K562 (cell line): ENCODE results near the gene B2M. TPM values are rescaled to one million over a fixed set of nuclear protein-coding genes. Genes with fewer than 3 reads are reported as not detected.

ENCODE experiments used
- CEBPB ChIP-seq: fragments of 450-650 bp; IDR thresholded peaks from 2 replicates; pipeline ENCODE4 v1.6.1; 2016; ENCODE audit warnings: missing genetic modification characterization, missing compliant biosample characterization
- E2F6 ChIP-seq, 2 experiments: IDR thresholded peaks; 2 replicates each; pipeline ENCODE4 v1.6.1; 2011; ENCODE audit warnings: borderline replicate concordance in 1 of 2, control low read depth in 1 of 2, low read depth in 1 of 2, low read length in 1 of 2, mild to moderate bottlenecking in 1 of 2, mixed read lengths in 1 of 2, moderate library complexity in 1 of 2; ENCODE audit not compliant: insufficient read depth in 1 of 2, insufficient read length in 1 of 2, poor library complexity in 1 of 2, severe bottlenecking in 1 of 2; ENCODE audit errors: extremely low read depth in 1 of 2
- FOS ChIP-seq: IDR thresholded peaks from 3 replicates; pipeline ENCODE4 v1.6.1; 2011; ENCODE audit not compliant: insufficient read length; ENCODE audit errors: extremely low read depth
- FOXJ3 ChIP-seq: sonication (generic); formaldehyde crosslinking; IDR thresholded peaks from 2 replicates; pipeline ENCODE4 v1.4.0; 2020; ENCODE audit warnings: mild to moderate bottlenecking, missing genetic modification reagents
- HCFC1 ChIP-seq: IDR thresholded peaks from 2 replicates; pipeline ENCODE4 v1.6.1; 2012; ENCODE audit warnings: low read depth, low read length, improper control_type of control experiment
- HIVEP1 ChIP-seq: fragments of 250-450 bp; sonication (Bioruptor Pico); IDR thresholded peaks from 2 replicates; pipeline ENCODE4 v1.4.0; 2020; ENCODE audit warnings: mild to moderate bottlenecking
- NFXL1 ChIP-seq: fragments of 450-650 bp; formaldehyde crosslinking; IDR thresholded peaks from 2 replicates; pipeline ENCODE4 v1.4.0; 2021; ENCODE audit warnings: mild to moderate bottlenecking
- PBX2 ChIP-seq, 2 experiments: IDR thresholded peaks in 1 of 2; conservative IDR thresholded peaks in 1 of 2; 2 replicates each; pipeline ENCODE4 v1.6.1; 2016; ENCODE audit warnings: low read depth in 2 of 2, mild to moderate bottlenecking in 1 of 2, missing compliant biosample characterization in 1 of 2, missing genetic modification characterization in 1 of 2, moderate library complexity in 1 of 2
- PHF8 ChIP-seq: fragments of 200-600 bp; sonication (generic); IDR thresholded peaks from 2 replicates; pipeline ENCODE4 v1.6.1; 2012; ENCODE audit warnings: mixed run types, mild to moderate bottlenecking, inconsistent platforms, low read length, moderate library complexity, borderline replicate concordance
- PTTG1 ChIP-seq: fragments of 450-650 bp; IDR thresholded peaks from 2 replicates; pipeline ENCODE4 v1.6.1; 2016; ENCODE audit warnings: low read depth, mild to moderate bottlenecking, missing genetic modification characterization, missing compliant biosample characterization
- RBBP5 ChIP-seq: fragments of 200-600 bp; sonication (generic); IDR thresholded peaks from 2 replicates; pipeline ENCODE4 v1.6.1; 2012; ENCODE audit warnings: borderline replicate concordance, mild to moderate bottlenecking, low read length, control low read depth, inconsistent platforms; ENCODE audit not compliant: insufficient read depth, poor library complexity, severe bottlenecking
- RBM25 ChIP-seq: fragments of 200-400 bp; formaldehyde crosslinking; IDR thresholded peaks from 2 replicates; pipeline ENCODE4 v1.6.1; 2018; ENCODE audit warnings: low read length, low read depth, moderate library complexity; ENCODE audit not compliant: severe bottlenecking
- SIX5 ChIP-seq, 2 experiments: IDR thresholded peaks; 2 replicates each; pipeline ENCODE4 v1.6.1; 2011; ENCODE audit warnings: low read length in 2 of 2, borderline replicate concordance in 1 of 2, low read depth in 1 of 2, mild to moderate bottlenecking in 1 of 2, moderate library complexity in 1 of 2; ENCODE audit not compliant: insufficient read depth in 1 of 2
- SMAD1 ChIP-seq: fragments of 150-350 bp; IDR thresholded peaks from 2 replicates; pipeline ENCODE4 v1.6.1; 2014; ENCODE audit warnings: low read length, low read depth; ENCODE audit not compliant: partially characterized antibody
- SPI1 ChIP-seq: IDR thresholded peaks from 2 replicates; pipeline ENCODE4 v1.6.1; 2011; ENCODE audit warnings: low read depth, low read length, control low read depth, borderline replicate concordance
- ZBED1 ChIP-seq: IDR thresholded peaks from 2 replicates; pipeline ENCODE4 v1.6.1; 2014
- ZNF589 ChIP-seq: fragments of 200-800 bp; sonication (Bioruptor generic); IDR thresholded peaks from 2 replicates; pipeline ENCODE4 v1.6.1; 2016; ENCODE audit warnings: low read depth, missing genetic modification characterization, missing compliant biosample characterization
- polyA plus RNA-seq, 8 experiments: library from polyadenylated mRNA; depleted of rRNA in 4 of 8; stranded (reverse) in 5 of 8; unstranded in 3 of 8; fragments of >200 nt; fragmentation: Nextera tagmentation in 2 of 8; fragmentation: Illumina TruSeq in 1 of 8; extraction: Ambion mirVana in 2 of 8; extraction: Trizol in 1 of 8; gene quantifications; 2 replicates each; pipeline versions ENCODE4 v1.2.1 to v1.2.3, GENCODE V29; 2011 to 2014; ENCODE audit warnings: inconsistent platforms in 1 of 8, missing spikeins in 1 of 8
- total RNA-seq, 7 experiments: library from RNA; depleted of rRNA in 6 of 7; stranded (reverse); fragments of >200 nt in 6 of 7; fragmentation: Illumina TruSeq in 2 of 7; extraction: Trizol in 2 of 7; gene quantifications; 2 replicates each; pipeline versions ENCODE4 v1.2.1 to v1.2.3, GENCODE V29; 2011 to 2021; ENCODE audit warnings: low replicate concordance in 1 of 7
- TF ChIP-seq, protein P1 (sequence below): sonication (generic); formaldehyde crosslinking; IDR thresholded peaks from 2 replicates; pipeline ENCODE4 v1.8.0; 2023; ENCODE audit warnings: mild to moderate bottlenecking, missing genetic modification reagents

Gene B2M
- total and polyA plus RNA-seq, 9 of the 15 experiments (the other 6 are each of a cell fraction or from before 2014, with no cell fraction given): 460 to 3,138 (median 1,032) TPM

DNA sequence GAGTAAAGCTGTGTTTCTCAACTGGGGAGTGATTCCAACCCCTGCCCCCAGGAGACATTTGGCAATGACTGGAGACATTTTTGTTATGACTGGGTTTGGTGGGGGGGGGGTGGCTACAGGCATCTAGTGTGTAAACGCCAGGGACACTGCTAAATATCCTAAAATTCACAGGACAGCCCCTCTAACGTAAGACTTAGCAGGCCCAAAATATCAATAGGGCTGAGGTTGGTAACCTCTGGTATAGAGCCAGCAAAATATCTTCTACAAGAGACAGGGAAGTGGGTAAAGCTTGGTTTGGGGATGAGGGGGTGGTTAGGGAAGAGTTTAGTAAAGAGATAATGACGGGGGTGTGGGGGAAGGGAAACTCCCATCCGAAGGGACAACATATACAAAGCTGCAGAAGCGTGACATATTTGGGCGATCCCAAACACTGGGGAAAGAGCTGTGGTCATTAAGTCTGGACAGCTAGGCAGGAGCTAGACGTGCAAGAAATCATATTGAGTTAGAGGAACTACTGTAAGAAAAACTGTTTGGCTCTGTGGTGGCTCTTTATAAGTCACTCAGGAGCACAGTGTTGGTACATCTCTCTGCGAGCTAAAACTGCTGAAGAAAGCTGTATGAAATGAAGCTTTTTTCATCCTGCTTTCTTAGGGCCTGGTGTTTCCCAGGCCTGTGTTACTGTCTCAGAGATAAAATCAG, 24.3 kb downstream of the B2M start (continued):
- TF ChIP-seq E2F6 (IDR thresholded peaks at IDR 0.05; ENCODE audit: borderline replicate concordance in 1 of 2, extremely low read depth in 1 of 2, insufficient read depth in 1 of 2, insufficient read length in 1 of 2, low read depth in 1 of 2, low read length in 1 of 2, poor library complexity in 1 of 2, severe bottlenecking in 1 of 2) (no peak), SPI1 (peak; percentile 15; the same call in 1 of the 2 replicates), PTTG1 (tag) (no peak), SMAD1 (no peak), ZBED1 (no peak), FOXJ3 (no peak), FOS (no peak), PBX2 (CRISPR knock-in tag; IDR thresholded peaks at IDR 0.05; ENCODE audit: low read depth) (no peak), PBX2 (tag; conservative IDR thresholded peaks at IDR 0.05; ENCODE audit: low read depth) (no peak), NFXL1 (no peak), HIVEP1 (CRISPR knock-in tag) (no peak), PHF8 (no peak), RBM25 (no peak), SIX5 (IDR thresholded peaks at IDR 0.05; ENCODE audit: borderline replicate concordance in 1 of 2, insufficient read depth in 1 of 2, low read depth in 1 of 2, low read length in 2 of 2) (no peak), ZNF589 (CRISPR knock-in tag) (no peak), HCFC1 (no peak), RBBP5 (no peak), CEBPB (peak; percentile 83)
- TF ChIP-seq, protein P1, sequence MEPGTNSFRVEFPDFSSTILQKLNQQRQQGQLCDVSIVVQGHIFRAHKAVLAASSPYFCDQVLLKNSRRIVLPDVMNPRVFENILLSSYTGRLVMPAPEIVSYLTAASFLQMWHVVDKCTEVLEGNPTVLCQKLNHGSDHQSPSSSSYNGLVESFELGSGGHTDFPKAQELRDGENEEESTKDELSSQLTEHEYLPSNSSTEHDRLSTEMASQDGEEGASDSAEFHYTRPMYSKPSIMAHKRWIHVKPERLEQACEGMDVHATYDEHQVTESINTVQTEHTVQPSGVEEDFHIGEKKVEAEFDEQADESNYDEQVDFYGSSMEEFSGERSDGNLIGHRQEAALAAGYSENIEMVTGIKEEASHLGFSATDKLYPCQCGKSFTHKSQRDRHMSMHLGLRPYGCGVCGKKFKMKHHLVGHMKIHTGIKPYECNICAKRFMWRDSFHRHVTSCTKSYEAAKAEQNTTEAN: no peak
